ENCODE measurements around the gene C1orf94.

DNA sequence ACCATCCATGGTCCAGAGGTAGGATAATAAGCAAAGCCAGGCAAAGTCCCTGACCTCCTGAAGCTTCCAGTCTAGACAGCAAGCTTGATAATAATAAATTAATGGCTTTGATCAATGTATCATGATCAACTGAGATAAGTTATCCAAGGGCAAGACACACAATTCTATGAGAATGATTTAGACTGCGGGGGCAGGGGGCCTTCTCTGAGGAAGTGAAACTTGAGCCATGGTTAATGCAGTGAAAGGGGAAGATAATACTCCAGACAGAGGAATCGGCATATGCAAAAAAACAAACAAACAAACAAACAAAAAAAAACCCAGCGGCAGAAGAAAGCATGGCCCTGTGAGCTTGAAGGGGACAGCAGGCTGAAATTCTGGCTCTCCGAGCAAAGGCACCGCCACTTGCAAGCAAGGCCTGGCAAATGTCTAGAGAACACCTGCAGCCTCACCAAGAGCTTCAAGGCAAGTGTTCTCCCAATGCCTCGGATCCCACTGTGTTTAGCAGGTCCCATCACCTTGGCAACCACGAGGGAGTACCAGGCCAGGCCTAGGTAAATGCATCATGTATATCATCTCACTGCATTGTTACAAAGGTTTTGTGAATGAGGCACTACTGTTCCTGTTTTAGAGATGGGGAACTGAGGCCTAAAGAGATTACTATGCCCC lies 36.6 kb upstream of the C1orf94 start:
- TF ChIP-seq, protein P1, sequence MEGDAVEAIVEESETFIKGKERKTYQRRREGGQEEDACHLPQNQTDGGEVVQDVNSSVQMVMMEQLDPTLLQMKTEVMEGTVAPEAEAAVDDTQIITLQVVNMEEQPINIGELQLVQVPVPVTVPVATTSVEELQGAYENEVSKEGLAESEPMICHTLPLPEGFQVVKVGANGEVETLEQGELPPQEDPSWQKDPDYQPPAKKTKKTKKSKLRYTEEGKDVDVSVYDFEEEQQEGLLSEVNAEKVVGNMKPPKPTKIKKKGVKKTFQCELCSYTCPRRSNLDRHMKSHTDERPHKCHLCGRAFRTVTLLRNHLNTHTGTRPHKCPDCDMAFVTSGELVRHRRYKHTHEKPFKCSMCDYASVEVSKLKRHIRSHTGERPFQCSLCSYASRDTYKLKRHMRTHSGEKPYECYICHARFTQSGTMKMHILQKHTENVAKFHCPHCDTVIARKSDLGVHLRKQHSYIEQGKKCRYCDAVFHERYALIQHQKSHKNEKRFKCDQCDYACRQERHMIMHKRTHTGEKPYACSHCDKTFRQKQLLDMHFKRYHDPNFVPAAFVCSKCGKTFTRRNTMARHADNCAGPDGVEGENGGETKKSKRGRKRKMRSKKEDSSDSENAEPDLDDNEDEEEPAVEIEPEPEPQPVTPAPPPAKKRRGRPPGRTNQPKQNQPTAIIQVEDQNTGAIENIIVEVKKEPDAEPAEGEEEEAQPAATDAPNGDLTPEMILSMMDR (IDR thresholded peaks at IDR 0.05), result no peak
- TF ChIP-seq POLR2A (IDR thresholded peaks at IDR 0.05) (no peak), EP300 (IDR thresholded peaks at IDR 0.05) (no peak)

Data from ovary (tissue), 3 donors.